ENCODE measurements around the gene SLC16A9. TPM values are rescaled to one million over a fixed set of nuclear protein-coding genes. Genes with fewer than 3 reads are reported as not detected.

Gene SLC16A9
- total RNA-seq, 1 experiment from 2014 or later = 5.9 TPM

DNA sequence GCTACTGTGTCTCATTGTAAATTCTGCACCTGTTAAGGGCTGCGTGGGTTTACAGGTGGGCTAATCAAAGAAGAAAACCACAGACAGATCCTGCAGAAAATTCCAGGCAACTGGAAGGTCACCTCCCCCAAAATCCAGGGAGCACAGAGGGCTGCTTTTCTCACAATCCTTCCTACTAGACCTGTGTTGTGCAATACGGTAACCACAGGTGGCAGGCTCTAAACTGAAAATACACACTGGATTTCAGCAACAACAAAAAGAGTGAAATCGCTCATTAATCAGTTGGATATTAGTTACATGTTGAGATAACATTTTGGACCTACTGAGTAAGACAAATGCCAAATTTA is 83.2 kb downstream of the SLC16A9 start:
- H3K9me3 ChIP-seq (ENCODE audit: control insufficient read depth in 1 of 2, insufficient read depth in 1 of 2, low read depth in 1 of 2, low read length in 2 of 2) = no peaks in the 10 kb centered on the region
- no peak for DNase-seq (ENCODE audit: low read depth, low spot score)
- no peaks in the 10 kb centered on the region for H3K9me2 ChIP-seq (ENCODE audit: insufficient read depth)
- no peak overlapping the region for H3K27ac ChIP-seq (ENCODE audit: low read depth, low read length)
- no peaks in the 10 kb centered on the region for H3K36me3 ChIP-seq (ENCODE audit: control insufficient read depth in 1 of 2, insufficient read depth in 2 of 2, low read length in 2 of 2)
- ChIA-PET POLR2A (no interaction called here), CTCF (interaction anchor here (0.7 to 1.8 kb wide), 9 partner anchors 167 to 836 kb away, joined by 3 to 19 read pairs (median 4); no protein-coding TSS in a partner anchor), RAD21 (ENCODE audit: low non-redundant PET in 1 of 2, low total read pairs in 2 of 2, uncharacterized antibody in 2 of 2, unreplicated experiment in 2 of 2) (interaction anchor here in 1 of 2 experiments (1.2 kb wide), 1 partner anchor 8 kb away, joined by 3 read pairs; no protein-coding TSS in a partner anchor)
- BruUV-seq (replicated peaks) = no TSS peak
- no peaks in the 10 kb centered on the region for H3K79me2 ChIP-seq (ENCODE audit: insufficient read depth, low read length)
- H2AFZ ChIP-seq (ENCODE audit: low read depth, low read length, poor library complexity, severe bottlenecking) = no peak overlapping the region
- no peak for ATAC-seq
- H3K4me2 ChIP-seq (ENCODE audit: low read length) = no peak overlapping the region
- no peaks in the 10 kb centered on the region for H3K27me3 ChIP-seq (ENCODE audit: insufficient read depth, low read length)
- H3K9ac ChIP-seq (ENCODE audit: low read length) = no peak overlapping the region
- H3K4me3 ChIP-seq (replicated peaks in 1 of 2; ENCODE audit: low read depth in 1 of 2, low read length in 2 of 2) = no peak overlapping the region
- H4K20me1 ChIP-seq (ENCODE audit: insufficient read depth) = no peaks in the 10 kb centered on the region
- H3K4me1 ChIP-seq (ENCODE audit: control insufficient read depth in 1 of 2, insufficient read depth in 2 of 2, low read length in 2 of 2) = no peaks in the 10 kb centered on the region
- intact Hi-C loops (cut with micrococcal nuclease) = loop anchor here (1.0 to 10.0 kb wide), 6 partner anchors 183 to 1212 kb away; no protein-coding TSS in a partner anchor
- no peak for TF ChIP-seq JUND (IDR thresholded peaks at IDR 0.05)
- TF ChIP-seq, protein P1, sequence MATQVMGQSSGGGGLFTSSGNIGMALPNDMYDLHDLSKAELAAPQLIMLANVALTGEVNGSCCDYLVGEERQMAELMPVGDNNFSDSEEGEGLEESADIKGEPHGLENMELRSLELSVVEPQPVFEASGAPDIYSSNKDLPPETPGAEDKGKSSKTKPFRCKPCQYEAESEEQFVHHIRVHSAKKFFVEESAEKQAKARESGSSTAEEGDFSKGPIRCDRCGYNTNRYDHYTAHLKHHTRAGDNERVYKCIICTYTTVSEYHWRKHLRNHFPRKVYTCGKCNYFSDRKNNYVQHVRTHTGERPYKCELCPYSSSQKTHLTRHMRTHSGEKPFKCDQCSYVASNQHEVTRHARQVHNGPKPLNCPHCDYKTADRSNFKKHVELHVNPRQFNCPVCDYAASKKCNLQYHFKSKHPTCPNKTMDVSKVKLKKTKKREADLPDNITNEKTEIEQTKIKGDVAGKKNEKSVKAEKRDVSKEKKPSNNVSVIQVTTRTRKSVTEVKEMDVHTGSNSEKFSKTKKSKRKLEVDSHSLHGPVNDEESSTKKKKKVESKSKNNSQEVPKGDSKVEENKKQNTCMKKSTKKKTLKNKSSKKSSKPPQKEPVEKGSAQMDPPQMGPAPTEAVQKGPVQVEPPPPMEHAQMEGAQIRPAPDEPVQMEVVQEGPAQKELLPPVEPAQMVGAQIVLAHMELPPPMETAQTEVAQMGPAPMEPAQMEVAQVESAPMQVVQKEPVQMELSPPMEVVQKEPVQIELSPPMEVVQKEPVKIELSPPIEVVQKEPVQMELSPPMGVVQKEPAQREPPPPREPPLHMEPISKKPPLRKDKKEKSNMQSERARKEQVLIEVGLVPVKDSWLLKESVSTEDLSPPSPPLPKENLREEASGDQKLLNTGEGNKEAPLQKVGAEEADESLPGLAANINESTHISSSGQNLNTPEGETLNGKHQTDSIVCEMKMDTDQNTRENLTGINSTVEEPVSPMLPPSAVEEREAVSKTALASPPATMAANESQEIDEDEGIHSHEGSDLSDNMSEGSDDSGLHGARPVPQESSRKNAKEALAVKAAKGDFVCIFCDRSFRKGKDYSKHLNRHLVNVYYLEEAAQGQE (IDR thresholded peaks at IDR 0.05; ENCODE audit: low read depth) = no peak
- TF ChIP-seq ELF1 (IDR thresholded peaks at IDR 0.05; ENCODE audit: borderline replicate concordance, low read depth) = no peak
- TF ChIP-seq SP1 (IDR thresholded peaks at IDR 0.05; ENCODE audit: low read depth) = no peak
- TF ChIP-seq EGR1 (IDR thresholded peaks at IDR 0.05; ENCODE audit: low read depth) = no peak
- no peak for TF ChIP-seq EZH2phosphoT487 (IDR thresholded peaks at IDR 0.05; ENCODE audit: borderline replicate concordance)
- TF ChIP-seq POLR2A (IDR thresholded peaks at IDR 0.05; ENCODE audit: borderline replicate concordance, extremely low read depth, insufficient read depth, insufficient read length) = no peak
- no peak for TF ChIP-seq SRF (IDR thresholded peaks at IDR 0.05; ENCODE audit: low read depth)
- TF ChIP-seq CEBPB (IDR thresholded peaks at IDR 0.05; ENCODE audit: low read depth) = no peak
- TF ChIP-seq RAD21 (IDR thresholded peaks at IDR 0.05; ENCODE audit: low read depth) = no peak
- no peak for TF ChIP-seq CBX3 (IDR thresholded peaks at IDR 0.05; ENCODE audit: low read depth)
- no peak for TF ChIP-seq POLR2AphosphoS5 (IDR thresholded peaks at IDR 0.05; ENCODE audit: low read depth, low read length)
- TF ChIP-seq FOSL1 (IDR thresholded peaks at IDR 0.05; ENCODE audit: low read depth) = no peak
- TF ChIP-seq, protein P2, sequence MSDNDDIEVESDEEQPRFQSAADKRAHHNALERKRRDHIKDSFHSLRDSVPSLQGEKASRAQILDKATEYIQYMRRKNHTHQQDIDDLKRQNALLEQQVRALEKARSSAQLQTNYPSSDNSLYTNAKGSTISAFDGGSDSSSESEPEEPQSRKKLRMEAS (IDR thresholded peaks at IDR 0.05) = no peak
- TF ChIP-seq, protein P3, sequence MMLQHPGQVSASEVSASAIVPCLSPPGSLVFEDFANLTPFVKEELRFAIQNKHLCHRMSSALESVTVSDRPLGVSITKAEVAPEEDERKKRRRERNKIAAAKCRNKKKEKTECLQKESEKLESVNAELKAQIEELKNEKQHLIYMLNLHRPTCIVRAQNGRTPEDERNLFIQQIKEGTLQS (IDR thresholded peaks at IDR 0.05) = no peak
- TF ChIP-seq, protein P4, sequence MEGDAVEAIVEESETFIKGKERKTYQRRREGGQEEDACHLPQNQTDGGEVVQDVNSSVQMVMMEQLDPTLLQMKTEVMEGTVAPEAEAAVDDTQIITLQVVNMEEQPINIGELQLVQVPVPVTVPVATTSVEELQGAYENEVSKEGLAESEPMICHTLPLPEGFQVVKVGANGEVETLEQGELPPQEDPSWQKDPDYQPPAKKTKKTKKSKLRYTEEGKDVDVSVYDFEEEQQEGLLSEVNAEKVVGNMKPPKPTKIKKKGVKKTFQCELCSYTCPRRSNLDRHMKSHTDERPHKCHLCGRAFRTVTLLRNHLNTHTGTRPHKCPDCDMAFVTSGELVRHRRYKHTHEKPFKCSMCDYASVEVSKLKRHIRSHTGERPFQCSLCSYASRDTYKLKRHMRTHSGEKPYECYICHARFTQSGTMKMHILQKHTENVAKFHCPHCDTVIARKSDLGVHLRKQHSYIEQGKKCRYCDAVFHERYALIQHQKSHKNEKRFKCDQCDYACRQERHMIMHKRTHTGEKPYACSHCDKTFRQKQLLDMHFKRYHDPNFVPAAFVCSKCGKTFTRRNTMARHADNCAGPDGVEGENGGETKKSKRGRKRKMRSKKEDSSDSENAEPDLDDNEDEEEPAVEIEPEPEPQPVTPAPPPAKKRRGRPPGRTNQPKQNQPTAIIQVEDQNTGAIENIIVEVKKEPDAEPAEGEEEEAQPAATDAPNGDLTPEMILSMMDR (IDR thresholded peaks at IDR 0.05 in 2 of 3, conservative IDR thresholded peaks at IDR 0.05 in 1 of 3; ENCODE audit: borderline replicate concordance in 1 of 3, insufficient read depth in 1 of 3, low read depth in 2 of 3, low read length in 2 of 3) = no peak
- TF ChIP-seq ZFX (IDR thresholded peaks at IDR 0.05) = no peak
- TF ChIP-seq TCF7L2 (IDR thresholded peaks at IDR 0.05; ENCODE audit: borderline replicate concordance, extremely low read depth, insufficient read depth, insufficient read length) = no peak
- TF ChIP-seq, protein P5, sequence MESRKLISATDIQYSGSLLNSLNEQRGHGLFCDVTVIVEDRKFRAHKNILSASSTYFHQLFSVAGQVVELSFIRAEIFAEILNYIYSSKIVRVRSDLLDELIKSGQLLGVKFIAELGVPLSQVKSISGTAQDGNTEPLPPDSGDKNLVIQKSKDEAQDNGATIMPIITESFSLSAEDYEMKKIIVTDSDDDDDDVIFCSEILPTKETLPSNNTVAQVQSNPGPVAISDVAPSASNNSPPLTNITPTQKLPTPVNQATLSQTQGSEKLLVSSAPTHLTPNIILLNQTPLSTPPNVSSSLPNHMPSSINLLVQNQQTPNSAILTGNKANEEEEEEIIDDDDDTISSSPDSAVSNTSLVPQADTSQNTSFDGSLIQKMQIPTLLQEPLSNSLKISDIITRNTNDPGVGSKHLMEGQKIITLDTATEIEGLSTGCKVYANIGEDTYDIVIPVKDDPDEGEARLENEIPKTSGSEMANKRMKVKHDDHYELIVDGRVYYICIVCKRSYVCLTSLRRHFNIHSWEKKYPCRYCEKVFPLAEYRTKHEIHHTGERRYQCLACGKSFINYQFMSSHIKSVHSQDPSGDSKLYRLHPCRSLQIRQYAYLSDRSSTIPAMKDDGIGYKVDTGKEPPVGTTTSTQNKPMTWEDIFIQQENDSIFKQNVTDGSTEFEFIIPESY (IDR thresholded peaks at IDR 0.05; ENCODE audit: extremely low read depth, insufficient replicate concordance, low read length) = no peak
